Measurements from ENCODE around the gene NDFIP2. TPM values are rescaled to one million over a fixed set of nuclear protein-coding genes. Genes with fewer than 3 reads are reported as not detected.

Gene NDFIP2
- total RNA-seq, 2 experiments from 2014 or later, result 160 to 205 TPM

DNA sequence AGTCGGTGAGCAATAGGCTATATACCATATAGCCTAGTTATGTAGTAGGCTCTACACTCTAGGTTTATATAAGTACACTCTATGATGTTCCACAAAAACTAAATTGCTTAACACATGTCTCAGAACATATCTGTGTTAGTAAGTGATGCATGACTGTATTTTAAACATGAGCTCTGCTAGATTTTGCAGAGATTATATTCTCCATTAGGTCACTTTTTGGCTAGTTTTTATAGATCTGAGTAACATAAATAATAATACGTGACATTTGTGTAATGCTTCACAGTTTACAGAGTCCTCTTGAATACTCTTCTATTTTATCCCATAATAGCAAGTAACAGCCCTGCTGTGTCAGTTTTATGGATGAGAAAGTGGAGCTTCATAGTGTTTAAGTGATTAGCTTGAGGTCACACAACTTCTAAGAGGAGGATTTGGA, 47.8 kb downstream of the NDFIP2 start:
- H3K9me3 Mint-ChIP-seq (ENCODE audit: low read depth), result no peaks in the 10 kb centered on the region

DNA sequence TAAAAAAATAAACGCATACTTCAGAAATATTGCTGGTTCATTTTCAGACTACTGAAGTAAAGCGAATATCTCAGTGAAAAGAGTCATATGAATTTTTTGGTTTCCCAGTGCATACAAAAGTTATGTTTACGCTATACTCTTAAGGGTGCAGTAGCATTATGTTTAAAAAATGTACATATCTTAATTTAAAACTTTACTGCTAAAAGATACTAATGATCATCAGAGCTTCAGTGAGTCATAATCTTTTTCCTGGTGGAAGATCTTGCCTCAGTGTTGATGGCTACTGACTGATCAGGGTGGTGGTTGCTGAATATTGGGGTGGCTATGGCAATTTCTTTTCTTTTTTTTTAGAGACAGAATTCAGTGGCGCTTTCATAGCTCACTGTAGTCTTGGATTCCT, 48.9 kb downstream of the NDFIP2 start:
- Mint-ChIP-seq H3K4me3 (no peak overlapping the region), H3K4me1 (peaks cover 19% of the 10 kb centered on the region), H3K27me3 (no peaks in the 10 kb centered on the region), H3K36me3 (ENCODE audit: low read depth) (peaks cover 31% of the 10 kb centered on the region), H3K9me3 (ENCODE audit: low read depth) (no peaks in the 10 kb centered on the region), H3K27ac (no peak overlapping the region)
- DNase-seq (no peak), ATAC-seq (no peak)
- CTCF ChIA-PET, result interaction anchor here (4.5 to 4.8 kb wide), 2 partner anchors 11 to 105 kb away, joined by 32 to 37 read pairs; no protein-coding TSS in a partner anchor
- POLR2A ChIA-PET, result no interaction called here
- intact Hi-C loops (cut with DNase I, micrococcal nuclease), result no loop called here

More for the DNA sequence above, 47.8 kb downstream of the NDFIP2 start:
- POLR2A ChIA-PET, result interaction anchor here (1.1 kb wide), 1 partner anchor 44 kb away, joined by 4 read pairs; no protein-coding TSS in a partner anchor
- peaks cover 24% of the 10 kb centered on the region for H3K36me3 Mint-ChIP-seq (ENCODE audit: low read depth)
- intact Hi-C loops (cut with DNase I, micrococcal nuclease), result no loop called here
- ATAC-seq (no peak), DNase-seq (no peak)
- no peak overlapping the region for H3K27ac Mint-ChIP-seq
- peaks cover 19% of the 10 kb centered on the region for H3K4me1 Mint-ChIP-seq
- no peak overlapping the region for H3K4me3 Mint-ChIP-seq
- CTCF ChIA-PET, result interaction anchor here (0.7 to 4.8 kb wide), 6 partner anchors 12 to 137 kb away, joined by 3 to 37 read pairs (median 5); no protein-coding TSS in a partner anchor
- H3K27me3 Mint-ChIP-seq, result no peaks in the 10 kb centered on the region

GRCh38 chr13:79530270-79530669, 49.3 kb downstream of the NDFIP2 start:
- H3K27me3 Mint-ChIP-seq, result no peaks in the 10 kb centered on the region
- H3K4me1 Mint-ChIP-seq, result peaks cover 22% of the 10 kb centered on the region
- H3K27ac Mint-ChIP-seq, result peak overlapping the region; percentile 55
- peaks cover 31% of the 10 kb centered on the region for H3K36me3 Mint-ChIP-seq (ENCODE audit: low read depth)
- ChIA-PET POLR2A (no interaction called here), CTCF (interaction anchor here (0.9 to 4.8 kb wide), 3 partner anchors 10 to 106 kb away, joined by 3 to 37 read pairs (median 32); no protein-coding TSS in a partner anchor)
- DNase-seq (no peak), ATAC-seq (no peak)
- no peak overlapping the region for H3K4me3 Mint-ChIP-seq
- intact Hi-C loops (cut with DNase I, micrococcal nuclease), result no loop called here
- H3K9me3 Mint-ChIP-seq (ENCODE audit: low read depth), result no peaks in the 10 kb centered on the region

DNA sequence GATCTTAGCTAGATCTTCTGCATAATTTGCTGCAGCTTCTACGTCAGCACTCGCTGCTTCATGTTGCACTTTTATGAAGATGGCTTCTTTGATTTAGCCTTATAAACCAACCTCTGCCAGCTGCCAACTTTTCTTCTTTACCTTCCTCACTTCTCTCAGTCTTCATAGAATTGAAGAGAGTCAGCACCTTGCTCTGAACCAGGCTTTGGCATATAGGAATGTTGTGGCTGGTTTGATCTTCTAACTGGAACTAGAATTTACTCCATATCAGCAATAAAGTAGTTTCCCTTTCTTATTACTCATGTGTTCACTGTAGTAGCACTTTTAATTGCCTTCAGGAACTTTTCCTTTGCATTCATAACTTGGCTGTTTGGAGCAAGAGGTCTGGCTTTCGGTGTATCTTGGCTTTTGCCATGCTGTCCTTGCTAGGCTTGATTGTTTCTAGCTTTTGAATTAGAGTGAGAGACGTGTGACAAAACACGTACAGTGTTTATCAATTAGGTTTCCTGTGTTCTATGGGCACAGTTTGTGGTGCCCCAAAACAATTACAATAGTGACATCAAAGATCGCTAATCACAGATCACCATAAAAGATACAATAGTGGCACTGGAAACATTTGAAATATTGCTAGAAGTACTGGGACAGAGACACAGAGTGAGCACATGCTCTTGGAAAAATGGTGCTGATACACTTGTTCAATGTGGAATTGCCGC, 50.7 kb downstream of the NDFIP2 start:
- no peaks in the 10 kb centered on the region for H3K27me3 Mint-ChIP-seq
- DNase-seq, result no peak
- peaks cover 27% of the 10 kb centered on the region for H3K4me1 Mint-ChIP-seq
- intact Hi-C loops (cut with DNase I, micrococcal nuclease), result no loop called here
- peak overlapping the region; percentile 64 for H3K27ac Mint-ChIP-seq
- peaks cover 37% of the 10 kb centered on the region for H3K36me3 Mint-ChIP-seq (ENCODE audit: low read depth)
- ATAC-seq, result peak; percentile 39
- POLR2A ChIA-PET, result interaction anchor here (0.6 kb wide), 1 partner anchor 893 kb away, joined by 4 read pairs; no protein-coding TSS in a partner anchor
- no peak overlapping the region for H3K4me3 Mint-ChIP-seq
- CTCF ChIA-PET, result interaction anchor here (0.6 to 4.8 kb wide), 5 partner anchors 9 to 877 kb away, joined by 3 to 37 read pairs (median 6); no protein-coding TSS in a partner anchor
- H3K9me3 Mint-ChIP-seq (ENCODE audit: low read depth), result no peaks in the 10 kb centered on the region

- Mint-ChIP-seq H3K9me3 (ENCODE audit: low read depth) (no peaks in the 10 kb centered on the region), H3K36me3 (ENCODE audit: low read depth) (peaks cover 37% of the 10 kb centered on the region), H3K27ac (no peak overlapping the region), H3K27me3 (no peaks in the 10 kb centered on the region), H3K4me3 (no peak overlapping the region), H3K4me1 (peaks cover 27% of the 10 kb centered on the region)
- ChIA-PET POLR2A (no interaction called here), CTCF (interaction anchor here (0.8 to 4.8 kb wide), 3 partner anchors 11 to 108 kb away, joined by 3 to 37 read pairs (median 6); no protein-coding TSS in a partner anchor)
- DNase-seq (no peak), ATAC-seq (no peak)
- intact Hi-C loops (cut with DNase I, micrococcal nuclease), result no loop called here
These were observed 51.6 kb downstream of the NDFIP2 start for GRCh38 chr13:79532576-79532975.

DNA sequence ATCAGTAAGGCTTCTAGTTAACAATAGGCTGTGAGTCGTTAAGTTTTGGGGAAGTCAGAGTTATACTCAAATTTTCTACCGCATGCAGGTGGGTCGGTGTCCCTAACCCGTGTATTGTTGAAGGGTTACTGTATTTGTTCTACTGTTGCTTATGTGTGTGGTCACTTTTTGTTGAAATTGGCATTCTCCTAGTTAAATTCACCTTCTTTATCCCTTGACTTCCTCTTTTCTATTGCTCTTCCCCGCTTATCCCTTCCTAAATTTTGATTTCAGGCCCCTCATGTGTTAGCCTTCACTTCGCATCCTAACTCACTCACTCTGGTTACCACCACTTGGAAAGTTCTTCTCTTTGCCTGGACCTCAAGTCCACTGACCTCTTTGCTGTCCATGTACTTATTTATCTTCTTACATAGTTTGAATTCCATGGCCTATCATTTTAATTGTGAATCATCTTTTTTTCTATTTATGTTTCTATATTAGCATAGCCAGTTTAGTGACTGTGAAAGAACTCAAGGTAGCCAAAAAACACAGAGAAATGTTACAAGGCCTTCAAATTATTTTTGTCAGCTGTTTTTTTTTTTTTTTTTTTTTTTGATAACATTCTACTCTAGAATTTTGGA, 52.9 kb downstream of the NDFIP2 start:
- Mint-ChIP-seq H3K9me3 (ENCODE audit: low read depth) (no peaks in the 10 kb centered on the region), H3K36me3 (ENCODE audit: low read depth) (peaks cover 41% of the 10 kb centered on the region), H3K27ac (peak overlapping the region; percentile 44), H3K27me3 (no peaks in the 10 kb centered on the region), H3K4me1 (peaks cover 30% of the 10 kb centered on the region), H3K4me3 (no peak overlapping the region)
- CTCF ChIA-PET, result interaction anchor here (1.8 to 4.8 kb wide), 3 partner anchors 10 to 110 kb away, joined by 8 to 37 read pairs (median 32); no protein-coding TSS in a partner anchor
- no peak for DNase-seq
- no peak for ATAC-seq
- intact Hi-C loops (cut with DNase I, micrococcal nuclease), result no loop called here
- POLR2A ChIA-PET, result no interaction called here

- no peaks in the 10 kb centered on the region for H3K27me3 Mint-ChIP-seq
- ChIA-PET CTCF (interaction anchor here (1.4 to 2.3 kb wide), 3 partner anchors 9 to 111 kb away, joined by 7 to 32 read pairs (median 8); no protein-coding TSS in a partner anchor), POLR2A (no interaction called here)
- peaks cover 45% of the 10 kb centered on the region for H3K36me3 Mint-ChIP-seq (ENCODE audit: low read depth)
- ATAC-seq (no peak), DNase-seq (no peak)
- H3K9me3 Mint-ChIP-seq (ENCODE audit: low read depth), result no peaks in the 10 kb centered on the region
- intact Hi-C loops (cut with DNase I, micrococcal nuclease), result no loop called here
- peaks cover 33% of the 10 kb centered on the region for H3K4me1 Mint-ChIP-seq
- H3K27ac Mint-ChIP-seq, result no peak overlapping the region
- H3K4me3 Mint-ChIP-seq, result no peak overlapping the region
These were observed 53.6 kb downstream of the NDFIP2 start for GRCh38 chr13:79534596-79534995.

GRCh38 chr13:79538757-79539156, 57.8 kb downstream of the NDFIP2 start:
- CTCF ChIA-PET, result interaction anchor here (0.6 to 11.7 kb wide), 4 partner anchors 108 to 203 kb away, joined by 3 to 366 read pairs (median 6); no protein-coding TSS in a partner anchor

DNA sequence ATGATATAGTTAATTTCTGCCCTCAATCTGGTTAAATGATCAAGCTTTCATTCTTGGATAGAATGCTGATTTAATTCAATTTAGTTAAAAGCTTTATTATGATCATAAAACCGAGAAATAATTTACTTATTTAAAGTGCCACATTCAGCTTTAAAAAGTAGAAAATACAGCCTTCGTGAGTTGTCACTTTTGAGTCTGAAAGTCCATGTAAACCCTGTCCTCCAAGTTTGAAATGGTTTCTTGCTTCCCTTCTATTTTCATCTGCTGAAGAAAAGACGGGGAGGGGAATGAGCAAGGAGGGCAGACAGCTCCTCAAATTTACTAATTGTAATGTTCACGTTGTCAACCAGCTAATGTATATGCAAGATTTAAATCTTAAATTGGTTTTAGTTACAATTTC, 59.5 kb downstream of the NDFIP2 start:
- ChIA-PET POLR2A (interaction anchor here (0.5 to 0.6 kb wide), 2 partner anchors 134 to 138 kb away, joined by 3 to 6 read pairs; partner anchors contain the start of gene RBM26), CTCF (interaction anchor here (0.7 to 11.7 kb wide), 29 partner anchors 11 to 177 kb away, joined by 3 to 366 read pairs (median 6); partner anchors contain the start of genes NDFIP2 and RBM26)
- Mint-ChIP-seq H3K9me3 (ENCODE audit: low read depth) (no peaks in the 10 kb centered on the region), H3K36me3 (ENCODE audit: low read depth) (peaks cover 26% of the 10 kb centered on the region), H3K27me3 (no peaks in the 10 kb centered on the region), H3K4me1 (peaks cover 12% of the 10 kb centered on the region), H3K27ac (no peak overlapping the region), H3K4me3 (no peak overlapping the region)
- no peak for ATAC-seq
- intact Hi-C loops (cut with DNase I, micrococcal nuclease), result loop anchor here in 1 of 2 experiments (2.0 to 5.0 kb wide), 3 partner anchors 18 to 1403 kb away; partner anchors contain the start of gene NDFIP2
- DNase-seq, result no peak

More at GRCh38 chr13:79538757-79539156, 57.8 kb downstream of the NDFIP2 start:
- no peaks in the 10 kb centered on the region for H3K27me3 Mint-ChIP-seq
- intact Hi-C loops (cut with DNase I, micrococcal nuclease), result loop anchor here in 1 of 2 experiments (5.0 kb wide), 1 partner anchor 56 kb away; the partner anchor contains the start of gene NDFIP2
- H3K36me3 Mint-ChIP-seq (ENCODE audit: low read depth), result peaks cover 30% of the 10 kb centered on the region
- ATAC-seq (no peak), DNase-seq (no peak)
- no peaks in the 10 kb centered on the region for H3K9me3 Mint-ChIP-seq (ENCODE audit: low read depth)
- POLR2A ChIA-PET, result no interaction called here
- no peak overlapping the region for H3K27ac Mint-ChIP-seq
- H3K4me1 Mint-ChIP-seq, result peaks cover 18% of the 10 kb centered on the region
- no peak overlapping the region for H3K4me3 Mint-ChIP-seq

DNA sequence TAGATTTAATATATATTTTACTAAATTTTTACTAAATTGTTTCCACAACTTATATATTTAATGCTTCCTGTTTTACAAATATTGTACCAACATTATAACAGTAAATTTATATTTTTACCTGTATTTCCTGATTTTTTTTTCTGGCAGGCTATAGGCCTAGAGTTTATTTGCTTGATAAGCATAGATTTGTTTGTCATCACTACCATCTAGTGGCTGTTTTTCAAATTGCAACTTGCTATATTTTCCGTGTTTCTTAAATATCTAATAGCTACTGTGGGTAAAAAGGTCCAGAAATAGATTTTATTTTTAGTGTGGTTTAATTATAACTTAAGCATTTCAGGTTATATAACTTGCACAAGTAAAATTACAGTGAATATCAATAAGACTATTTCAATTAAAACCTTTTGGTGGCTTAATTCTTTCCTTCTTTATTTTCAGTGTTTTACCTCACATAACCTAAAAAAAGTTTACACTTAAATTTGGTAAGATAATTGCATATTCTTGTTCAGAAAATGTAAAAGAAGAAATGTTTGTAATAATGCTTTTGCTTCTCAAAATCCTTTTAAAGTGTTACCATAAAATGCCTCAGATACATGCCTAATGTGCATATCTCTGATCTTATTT, 60.6 kb downstream of the NDFIP2 start:
- POLR2A ChIA-PET, result interaction anchor here (0.5 to 0.8 kb wide), 3 partner anchors 54 to 156 kb away, joined by 3 to 5 read pairs (median 3); no protein-coding TSS in a partner anchor
- H3K4me3 Mint-ChIP-seq, result no peak overlapping the region
- DNase-seq (no peak), ATAC-seq (no peak)
- peaks cover 9% of the 10 kb centered on the region for H3K4me1 Mint-ChIP-seq
- CTCF ChIA-PET, result interaction anchor here (0.6 to 11.7 kb wide), 25 partner anchors 9 to 150 kb away, joined by 3 to 366 read pairs (median 6); partner anchors contain the start of genes NDFIP2 and RBM26
- H3K27ac Mint-ChIP-seq, result no peak overlapping the region
- intact Hi-C loops (cut with DNase I, micrococcal nuclease), result loop anchor here (1.0 to 5.0 kb wide), 5 partner anchors 19 to 1404 kb away; partner anchors contain the start of genes NDFIP2 (in 1 of the 2) and RBM26 (in 1 of the 2)
- peaks cover 28% of the 10 kb centered on the region for H3K36me3 Mint-ChIP-seq (ENCODE audit: low read depth)
- no peaks in the 10 kb centered on the region for H3K9me3 Mint-ChIP-seq (ENCODE audit: low read depth)
- H3K27me3 Mint-ChIP-seq, result no peaks in the 10 kb centered on the region
